Astrocyte (in vitro differentiated cells and primary cell): ENCODE data around the gene CHMP4B.

ENCODE experiments used
- EZH2 ChIP-seq: IDR thresholded peaks from 2 replicates; pipeline ENCODE4 v1.6.1; 2012; ENCODE audit warnings: mild to moderate bottlenecking, low read length, inconsistent platforms; ENCODE audit not compliant: insufficient read depth
- TF ChIP-seq, protein P1 (sequence below): IDR thresholded peaks from 2 replicates; pipeline ENCODE4 v1.5.1; 2011; ENCODE audit warnings: low read depth, mild to moderate bottlenecking, inconsistent platforms, low read length, moderate library complexity; ENCODE audit not compliant: insufficient read depth

DNA sequence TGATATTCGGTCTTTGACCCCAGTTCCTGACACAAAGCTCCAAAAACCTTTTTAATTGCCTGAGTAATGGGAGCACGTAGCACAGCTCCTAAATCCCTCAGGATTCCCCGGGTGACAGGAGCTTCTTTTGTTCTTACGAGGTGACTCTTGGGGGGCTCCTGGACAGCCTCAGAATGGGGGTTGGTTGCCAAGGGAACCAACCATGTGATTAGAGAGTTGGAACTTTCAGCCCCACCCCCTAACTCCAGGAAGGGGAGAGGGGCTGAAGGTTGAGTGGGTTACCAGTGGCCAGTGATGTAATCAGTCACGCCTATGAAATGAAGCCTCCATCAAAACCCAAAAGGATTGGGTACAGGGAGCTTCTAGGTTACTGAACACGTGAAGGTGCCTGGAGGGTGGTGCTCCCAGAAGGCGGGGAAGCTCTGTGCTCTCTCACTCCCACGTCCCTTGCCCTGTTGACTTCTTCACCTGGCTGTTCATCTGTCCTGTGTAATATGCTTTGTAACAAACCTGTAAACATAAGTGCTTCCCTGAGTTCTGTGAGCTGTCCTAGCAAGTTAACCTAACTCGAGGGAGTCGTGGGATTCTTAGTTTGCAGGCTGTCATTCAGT, 89.5 kb downstream of the CHMP4B start:
- no peak for TF ChIP-seq EZH2
- TF ChIP-seq, protein P1, sequence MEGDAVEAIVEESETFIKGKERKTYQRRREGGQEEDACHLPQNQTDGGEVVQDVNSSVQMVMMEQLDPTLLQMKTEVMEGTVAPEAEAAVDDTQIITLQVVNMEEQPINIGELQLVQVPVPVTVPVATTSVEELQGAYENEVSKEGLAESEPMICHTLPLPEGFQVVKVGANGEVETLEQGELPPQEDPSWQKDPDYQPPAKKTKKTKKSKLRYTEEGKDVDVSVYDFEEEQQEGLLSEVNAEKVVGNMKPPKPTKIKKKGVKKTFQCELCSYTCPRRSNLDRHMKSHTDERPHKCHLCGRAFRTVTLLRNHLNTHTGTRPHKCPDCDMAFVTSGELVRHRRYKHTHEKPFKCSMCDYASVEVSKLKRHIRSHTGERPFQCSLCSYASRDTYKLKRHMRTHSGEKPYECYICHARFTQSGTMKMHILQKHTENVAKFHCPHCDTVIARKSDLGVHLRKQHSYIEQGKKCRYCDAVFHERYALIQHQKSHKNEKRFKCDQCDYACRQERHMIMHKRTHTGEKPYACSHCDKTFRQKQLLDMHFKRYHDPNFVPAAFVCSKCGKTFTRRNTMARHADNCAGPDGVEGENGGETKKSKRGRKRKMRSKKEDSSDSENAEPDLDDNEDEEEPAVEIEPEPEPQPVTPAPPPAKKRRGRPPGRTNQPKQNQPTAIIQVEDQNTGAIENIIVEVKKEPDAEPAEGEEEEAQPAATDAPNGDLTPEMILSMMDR, result no peak
